ENCODE results near the gene CCDC57. TPM values are rescaled to one million over a fixed set of nuclear protein-coding genes. Genes with fewer than 3 reads are reported as not detected.

CCDC57 gene
- total and polyA plus RNA-seq, 9 of the 15 experiments (the other 6 are each of a cell fraction or from before 2014, with no cell fraction given), result 0.83 to 36.2 (median 13.6) TPM

DNA sequence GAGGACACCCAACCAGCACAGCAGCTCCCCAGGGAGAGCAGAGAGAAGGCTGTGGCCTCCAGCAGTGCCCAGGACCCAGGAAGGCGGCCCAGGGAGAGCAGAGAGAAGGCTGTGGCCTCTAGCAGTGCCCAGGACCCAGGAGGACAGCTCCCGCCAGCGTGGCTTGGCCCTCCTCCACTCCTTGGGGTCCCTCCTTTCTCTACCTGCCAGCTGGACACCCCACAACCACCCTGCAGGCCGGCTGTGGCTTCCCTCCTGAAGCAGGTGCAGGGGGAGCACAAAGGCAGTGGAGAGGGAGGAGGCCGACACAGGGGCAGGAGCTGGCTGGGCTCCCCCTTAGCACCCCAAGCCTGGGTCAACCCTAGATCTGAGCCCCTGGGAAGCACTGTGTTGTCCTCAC is 60.5 kb downstream of the CCDC57 start:
- in situ Hi-C loops (cut with MboI), result no loop called here
- H3K36me3 ChIP-seq (ENCODE audit: control insufficient read depth, insufficient read depth, low read length), result no peaks in the 10 kb centered on the region; the same call in 2 of the 3 replicates
- ChIA-PET CTCF (ENCODE audit: low intra/inter-chr PET ratio) (interaction anchor here (0.5 to 0.6 kb wide), 3 partner anchors 121 to 973 kb away, joined by 3 to 4 read pairs (median 4); no protein-coding TSS in a partner anchor), POLR2A (interaction anchor here (0.7 kb wide), 1 partner anchor 54 kb away, joined by 3 read pairs; no protein-coding TSS in a partner anchor)
- intact Hi-C loops (cut with micrococcal nuclease), result loop anchor here (10.0 kb wide), 1 partner anchor 197 kb away; no protein-coding TSS in a partner anchor
- H2AFZ ChIP-seq (ENCODE audit: low read depth, low read length), result no peak overlapping the region
- H3K79me2 ChIP-seq (ENCODE audit: control insufficient read depth, insufficient read depth, low read length), result no peaks in the 10 kb centered on the region
- peaks cover 0 to 34% of the 10 kb centered on the region in 2 experiments; a peak in 3 of 5 replicates for H3K4me1 ChIP-seq (replicated peaks in 1 of 2; ENCODE audit: control insufficient read depth in 2 of 2, insufficient read depth in 2 of 2, low read length in 2 of 2)
- H3K27me3 ChIP-seq (ENCODE audit: control insufficient read depth in 2 of 2, insufficient read depth in 2 of 2, low read length in 2 of 2), result no peaks in the 10 kb centered on the region
- 0 out of 4 replicates have a peak overlapping the region, but pooled peaks of 1 of the 2 experiments have one; percentile 31 for H3K9ac ChIP-seq (ENCODE audit: insufficient read depth in 1 of 2, low read depth in 2 of 2, low read length in 2 of 2)
- ATAC-seq (no peak), FAIRE-seq (no peak), DNase-seq (ENCODE audit: extremely low read depth in 1 of 4, low spot score in 3 of 4) (no peak)
- WGBS (ENCODE audit: insufficient coverage, low coverage, missing lambda C conversion rate), result 78% methylated on average over 5 of the region's 5 CpGs
- H3K4me3 ChIP-seq, result no peak overlapping the region
- no peak for TF ChIP-seq TRIM28 (IDR thresholded peaks at IDR 0.05)
- no peak for TF ChIP-seq KAT7 (CRISPR knock-in tag; IDR thresholded peaks at IDR 0.05; ENCODE audit: borderline replicate concordance)
- no peak for TF ChIP-seq CTBP1 (IDR thresholded peaks at IDR 0.05; ENCODE audit: borderline replicate concordance)
- TF ChIP-seq OTX1 (CRISPR knock-in tag; IDR thresholded peaks at IDR 0.05), result no peak
- no peak for TF ChIP-seq MECOM (CRISPR knock-in tag; IDR thresholded peaks at IDR 0.05)
- TF ChIP-seq ZNF77 (CRISPR knock-in tag; IDR thresholded peaks at IDR 0.05), result no peak
- TF ChIP-seq HNRNPL (IDR thresholded peaks at IDR 0.05; ENCODE audit: low read depth, low read length), result no peak
- no peak for TF ChIP-seq TBP (optimal IDR thresholded peaks at IDR 0.05; ENCODE audit: low read depth, low read length)
- TF ChIP-seq FOSL1 (tag; conservative IDR thresholded peaks at IDR 0.05), result no peak
- TF ChIP-seq CSDE1 (IDR thresholded peaks at IDR 0.05), result no peak
- TF ChIP-seq SMAD2 (IDR thresholded peaks at IDR 0.05; ENCODE audit: low read depth, low read length), result no peak
- 0 out of 2 replicates have a peak, but pooled peaks cover 3% of the 10 kb centered on the region for H3K9me3 ChIP-seq (replicated peaks; ENCODE audit: control insufficient read depth, insufficient read depth, low read depth, low read length)
- H4K20me1 ChIP-seq (replicated peaks; ENCODE audit: control insufficient read depth, insufficient read depth, low read length), result no peaks in the 10 kb centered on the region
- H3K4me2 ChIP-seq (ENCODE audit: insufficient read depth, low read length), result no peak overlapping the region
- H3K27ac ChIP-seq (ENCODE audit: extremely low read depth, low read depth, low read length), result no peak overlapping the region
- no TSS peak for BruUV-seq (replicated peaks)
- H3K9me1 ChIP-seq (ENCODE audit: control insufficient read depth, insufficient read depth, low read length), result no peaks in the 10 kb centered on the region
